GM12864 (cell line): ENCODE measurements around the gene FIZ1.

Source experiments
- DNase-seq: peaks from one replicate; pipeline ENCODE4 v3.0.0-alpha.2; 2011; ENCODE audit warnings: low read depth
- H3K4me3 ChIP-seq: 2 replicates; pipeline ENCODE4 v1.5.1; 2011; ENCODE audit warnings: mild to moderate bottlenecking, low read depth, low read length, control low read depth
- TF ChIP-seq, protein P1 (sequence below): IDR thresholded peaks from 2 replicates; pipeline ENCODE4 v1.5.1; 2011; ENCODE audit warnings: low read depth, mild to moderate bottlenecking, moderate library complexity, low read length, control low read depth, inconsistent platforms; ENCODE audit errors: missing control alignments

The FIZ1 gene

DNA sequence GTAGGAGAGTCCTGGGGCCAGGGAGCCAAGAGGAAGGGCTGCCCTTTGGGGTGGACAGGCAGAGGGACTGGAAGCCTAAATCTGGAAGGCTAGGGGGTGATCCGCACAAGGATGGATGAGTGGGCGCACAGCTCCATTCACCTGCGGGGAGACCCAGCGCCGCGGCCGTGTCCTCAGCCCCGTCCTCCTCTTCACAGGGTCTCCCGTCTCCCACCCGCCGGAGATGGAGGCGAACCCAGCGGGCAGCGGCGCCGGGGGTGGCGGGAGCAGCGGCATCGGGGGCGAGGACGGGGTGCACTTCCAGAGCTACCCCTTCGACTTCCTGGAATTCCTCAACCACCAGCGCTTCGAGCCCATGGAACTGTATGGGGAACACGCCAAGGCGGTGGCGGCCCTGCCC, 14.1 kb upstream of the FIZ1 start:
- TF ChIP-seq, protein P1, sequence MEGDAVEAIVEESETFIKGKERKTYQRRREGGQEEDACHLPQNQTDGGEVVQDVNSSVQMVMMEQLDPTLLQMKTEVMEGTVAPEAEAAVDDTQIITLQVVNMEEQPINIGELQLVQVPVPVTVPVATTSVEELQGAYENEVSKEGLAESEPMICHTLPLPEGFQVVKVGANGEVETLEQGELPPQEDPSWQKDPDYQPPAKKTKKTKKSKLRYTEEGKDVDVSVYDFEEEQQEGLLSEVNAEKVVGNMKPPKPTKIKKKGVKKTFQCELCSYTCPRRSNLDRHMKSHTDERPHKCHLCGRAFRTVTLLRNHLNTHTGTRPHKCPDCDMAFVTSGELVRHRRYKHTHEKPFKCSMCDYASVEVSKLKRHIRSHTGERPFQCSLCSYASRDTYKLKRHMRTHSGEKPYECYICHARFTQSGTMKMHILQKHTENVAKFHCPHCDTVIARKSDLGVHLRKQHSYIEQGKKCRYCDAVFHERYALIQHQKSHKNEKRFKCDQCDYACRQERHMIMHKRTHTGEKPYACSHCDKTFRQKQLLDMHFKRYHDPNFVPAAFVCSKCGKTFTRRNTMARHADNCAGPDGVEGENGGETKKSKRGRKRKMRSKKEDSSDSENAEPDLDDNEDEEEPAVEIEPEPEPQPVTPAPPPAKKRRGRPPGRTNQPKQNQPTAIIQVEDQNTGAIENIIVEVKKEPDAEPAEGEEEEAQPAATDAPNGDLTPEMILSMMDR: no peak
- DNase-seq: no peak
- no peak overlapping the region for H3K4me3 ChIP-seq

DNA sequence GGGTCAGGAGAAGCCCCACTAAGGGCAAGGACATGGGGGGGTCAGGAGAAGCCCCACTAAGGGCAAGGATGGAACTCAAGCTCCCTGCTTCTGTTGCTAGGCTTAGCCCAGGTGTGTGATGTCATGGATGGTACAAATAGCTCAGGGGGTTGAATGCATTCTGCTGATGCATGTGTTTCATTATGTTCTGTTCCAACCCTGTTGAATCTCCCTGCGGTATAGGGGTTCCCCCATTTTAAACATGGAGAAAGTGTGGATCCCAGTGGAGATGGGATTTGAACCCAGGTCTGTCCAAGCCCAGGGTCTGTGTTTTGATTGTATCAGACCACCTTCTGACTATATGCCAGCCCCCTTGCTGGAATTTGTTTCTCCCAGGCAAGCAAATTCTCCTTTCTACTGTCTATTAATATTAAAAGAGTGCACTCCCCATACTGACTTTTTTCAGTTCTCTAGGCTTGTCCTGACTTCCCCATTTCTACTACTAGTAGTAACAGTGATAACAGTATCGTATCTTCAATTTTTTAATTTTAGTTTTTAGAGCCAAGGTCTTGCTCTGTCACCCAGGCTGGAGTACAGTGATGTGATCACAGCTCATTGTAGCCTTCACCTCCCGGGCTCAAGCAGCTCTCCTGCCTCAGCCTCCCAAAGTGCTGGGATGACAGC, 12.8 kb upstream of the FIZ1 start:
- no peak overlapping the region for H3K4me3 ChIP-seq
- TF ChIP-seq, protein P1: no peak
- DNase-seq: no peak

DNA sequence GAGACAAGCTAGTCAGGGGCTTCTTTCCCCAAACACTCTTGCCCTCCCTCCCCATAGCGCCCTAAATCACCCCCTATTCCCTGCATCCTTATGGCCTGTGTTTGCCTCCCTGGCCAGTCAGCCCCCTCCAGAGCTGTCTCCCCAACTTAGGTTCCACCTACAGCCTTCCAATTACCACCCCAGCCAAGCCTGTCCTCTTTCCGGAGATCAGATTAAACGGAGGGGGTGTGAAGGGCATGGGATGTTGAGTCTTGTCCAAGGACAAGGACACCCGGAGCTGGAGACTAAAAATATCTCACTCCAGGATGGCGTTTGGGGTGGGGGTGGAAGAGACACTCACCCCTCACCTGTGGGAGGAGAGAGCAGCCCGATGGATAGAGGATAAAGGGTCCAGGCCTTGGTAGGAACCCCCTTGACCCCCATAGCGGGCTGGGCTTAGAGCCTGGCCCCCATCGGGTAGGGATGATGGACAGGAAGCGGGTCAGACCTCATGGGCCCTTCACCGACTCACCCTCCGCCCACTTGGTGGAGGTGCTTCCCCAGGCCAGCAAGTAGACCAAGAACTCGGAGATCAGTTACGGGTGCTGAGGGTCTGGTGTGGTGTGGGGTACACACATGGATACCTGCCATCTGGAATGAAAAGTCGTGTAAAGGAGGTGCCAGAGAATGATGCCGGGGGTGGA, 12.1 kb upstream of the FIZ1 start:
- H3K4me3 ChIP-seq: no peak overlapping the region
- TF ChIP-seq, protein P1: no peak

DNA sequence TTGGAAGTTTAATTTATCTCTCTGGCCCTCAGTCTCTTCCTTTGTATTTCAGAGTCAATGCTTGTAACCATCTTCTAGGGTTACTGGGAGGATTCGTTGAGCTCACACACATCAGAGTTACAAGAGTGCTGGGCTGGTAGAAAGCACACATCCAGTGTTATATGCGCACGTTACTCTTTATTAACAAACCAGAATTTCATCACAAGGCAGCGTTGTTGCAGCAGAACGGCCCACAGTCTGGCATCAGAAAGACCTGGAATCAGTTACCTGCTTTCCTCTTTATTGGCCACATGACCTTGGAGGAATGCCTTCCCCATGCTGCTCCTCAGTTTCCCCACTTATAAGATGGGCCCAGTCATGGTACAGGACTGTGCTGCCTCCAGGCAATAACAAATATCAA, 10.0 kb upstream of the FIZ1 start:
- H3K4me3 ChIP-seq: no peak overlapping the region
- DNase-seq: no peak
- TF ChIP-seq, protein P1: no peak

More for the DNA sequence above, 12.1 kb upstream of the FIZ1 start:
- no peak for DNase-seq

DNA sequence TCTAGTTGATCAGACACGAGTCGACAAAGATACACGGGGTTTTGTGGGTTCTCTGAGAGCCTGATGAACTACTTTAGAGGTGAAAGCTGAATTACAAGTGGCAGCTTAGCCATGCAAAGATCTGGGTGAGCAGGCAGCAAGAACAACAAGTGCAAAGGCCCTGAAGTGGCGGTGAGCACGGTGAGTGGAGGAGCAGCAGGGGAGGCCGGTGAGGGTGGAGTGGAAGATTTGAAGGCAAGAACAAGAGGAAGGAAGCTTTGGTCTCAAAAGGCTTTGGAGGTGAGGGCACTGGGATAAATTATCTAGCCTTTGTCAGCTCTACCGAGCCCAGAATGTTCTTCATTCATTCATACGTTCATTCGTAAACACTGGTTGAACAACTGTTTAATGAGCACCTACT, 7.5 kb upstream of the FIZ1 start:
- DNase-seq: no peak
- peak overlapping the region; percentile 98 for H3K4me3 ChIP-seq
- TF ChIP-seq, protein P1: no peak

DNA sequence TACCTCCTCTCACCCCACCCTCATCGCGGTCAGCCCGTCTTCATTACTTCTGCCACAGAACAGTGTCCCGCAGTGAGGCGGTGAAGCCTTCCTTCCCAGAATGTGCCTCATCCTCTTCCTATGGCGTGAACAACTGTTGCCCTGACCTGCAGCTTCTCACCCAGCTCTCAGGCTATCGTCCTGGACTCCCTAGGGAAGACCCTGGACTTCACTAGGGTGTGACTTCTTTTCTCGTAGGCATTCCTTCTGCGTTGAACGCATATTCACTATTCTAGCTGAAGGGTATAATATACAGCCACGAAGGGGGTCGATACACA, 7.1 kb upstream of the FIZ1 start:
- H3K4me3 ChIP-seq: peak overlapping the region; percentile 98
- DNase-seq: no peak
- TF ChIP-seq, protein P1: no peak
